Cardiac fibroblast (primary cell): ENCODE measurements around the gene RBP5.
A peak's percentile ranks its signal among the peaks of the same experiment; 100 is the strongest.

Experiments
- DNase-seq, 2 donors: peaks; one replicate each; pipeline versions ENCODE4 v3.0.0 to v3.0.0-alpha.2; 2010; ENCODE audit warnings: low read depth in 2 of 2
- H3K4me3 ChIP-seq, 2 donors: replicated peaks in 1 of 2; 1 replicate in 1 of 2; 2 replicates in 1 of 2; pipeline ENCODE4 v1.5.1; 2011; ENCODE audit warnings: low read depth in 2 of 2, low read length in 2 of 2, mild to moderate bottlenecking in 2 of 2, moderate library complexity in 1 of 2
- CTCF ChIP-seq: IDR thresholded peaks from one replicate; pipeline ENCODE4 v1.5.1; 2011; ENCODE audit warnings: low read depth, mild to moderate bottlenecking, low read length, inconsistent platforms

The RBP5 gene

GRCh38 chr12:7161811-7162210, 33.1 kb upstream of the RBP5 start:
- no peak for TF ChIP-seq CTCF
- H3K4me3 ChIP-seq: no peak overlapping the region
- DNase-seq: peak in 1 of 2 donors; percentile 61

- no peak overlapping the region for H3K4me3 ChIP-seq
- no peak for TF ChIP-seq CTCF
- no peak for DNase-seq
These were observed 32.6 kb upstream of the RBP5 start for GRCh38 chr12:7161327-7161726.

- DNase-seq: no peak
- no peak overlapping the region for H3K4me3 ChIP-seq
- no peak for TF ChIP-seq CTCF
These were observed 31.5 kb upstream of the RBP5 start for GRCh38 chr12:7160183-7160582.

GRCh38 chr12:7158781-7159609, 30.3 kb upstream of the RBP5 start:
- H3K4me3 ChIP-seq: no peak overlapping the region
- DNase-seq: no peak
- TF ChIP-seq CTCF: no peak

- H3K4me3 ChIP-seq: no peak overlapping the region
- DNase-seq: no peak
- TF ChIP-seq CTCF: no peak
These were observed 28.7 kb upstream of the RBP5 start for GRCh38 chr12:7157391-7157790.

- DNase-seq: no peak
- TF ChIP-seq CTCF: no peak
- no peak overlapping the region for H3K4me3 ChIP-seq
These were observed 27.8 kb upstream of the RBP5 start for GRCh38 chr12:7156259-7157197.
